ENCODE results near the gene PRRT3.

GRCh38 chr3:9928158-9928557, 24.1 kb downstream of the PRRT3 start:
- TF ChIP-seq, protein P1, sequence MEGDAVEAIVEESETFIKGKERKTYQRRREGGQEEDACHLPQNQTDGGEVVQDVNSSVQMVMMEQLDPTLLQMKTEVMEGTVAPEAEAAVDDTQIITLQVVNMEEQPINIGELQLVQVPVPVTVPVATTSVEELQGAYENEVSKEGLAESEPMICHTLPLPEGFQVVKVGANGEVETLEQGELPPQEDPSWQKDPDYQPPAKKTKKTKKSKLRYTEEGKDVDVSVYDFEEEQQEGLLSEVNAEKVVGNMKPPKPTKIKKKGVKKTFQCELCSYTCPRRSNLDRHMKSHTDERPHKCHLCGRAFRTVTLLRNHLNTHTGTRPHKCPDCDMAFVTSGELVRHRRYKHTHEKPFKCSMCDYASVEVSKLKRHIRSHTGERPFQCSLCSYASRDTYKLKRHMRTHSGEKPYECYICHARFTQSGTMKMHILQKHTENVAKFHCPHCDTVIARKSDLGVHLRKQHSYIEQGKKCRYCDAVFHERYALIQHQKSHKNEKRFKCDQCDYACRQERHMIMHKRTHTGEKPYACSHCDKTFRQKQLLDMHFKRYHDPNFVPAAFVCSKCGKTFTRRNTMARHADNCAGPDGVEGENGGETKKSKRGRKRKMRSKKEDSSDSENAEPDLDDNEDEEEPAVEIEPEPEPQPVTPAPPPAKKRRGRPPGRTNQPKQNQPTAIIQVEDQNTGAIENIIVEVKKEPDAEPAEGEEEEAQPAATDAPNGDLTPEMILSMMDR (IDR thresholded peaks at IDR 0.05; ENCODE audit: extremely low read depth in 1 of 2, insufficient read depth in 1 of 2, low read depth in 1 of 2, low read length in 2 of 2) = no peak
- no peak for TF ChIP-seq POLR2AphosphoS5 (IDR thresholded peaks at IDR 0.05; ENCODE audit: insufficient read depth, low read depth, low read length)
- no peak for TF ChIP-seq POLR2A (IDR thresholded peaks at IDR 0.05; ENCODE audit: low read depth, low read length)
- TF ChIP-seq EZH2 (IDR thresholded peaks at IDR 0.05; ENCODE audit: borderline replicate concordance, low read depth, low read length, severe bottlenecking) = no peak
- TF ChIP-seq JUN (IDR thresholded peaks at IDR 0.05; ENCODE audit: borderline replicate concordance, insufficient read depth, insufficient read length, low read depth) = no peak
- TF ChIP-seq MAX (IDR thresholded peaks at IDR 0.05; ENCODE audit: insufficient read depth, insufficient read length) = no peak
